Endothelial cell of umbilical vein (primary cell): ENCODE data around the gene FBXL14. TPM values are rescaled to one million over a fixed set of nuclear protein-coding genes. Genes with fewer than 3 reads are reported as not detected.

Experiments used
- BruUV-seq: library from RNA; stranded (reverse); fragments of 400-500 nt; replicated peaks from 2 replicates; lab custom pipeline; 2021; lab: Mats Ljungman, UMichigan
- CTCF ChIA-PET: fragments of 300-600, 350-600 bp; sonication (Branson Sonifier 250); formaldehyde crosslinking; loops from one replicate; lab custom pipeline; 2021; ENCODE audit warnings: antibody characterized with exemption, inconsistent platforms; lab: Charles Lee
- POLR2A ChIA-PET: fragments of 300-600, 350-600 bp; sonication (Branson Sonifier 250); formaldehyde crosslinking; loops from one replicate; lab custom pipeline; 2021; ENCODE audit warnings: antibody characterized with exemption, inconsistent platforms; lab: Charles Lee
- DNase-seq: peaks from one replicate; pipeline ENCODE4 v3.0.0-alpha.2; 2011; ENCODE audit warnings: low read depth, low spot score
- FAIRE-seq: peaks from 2 replicates; lab custom pipeline; 2011; peaks lifted over from hg19 to GRCh38; lab: Jason Lieb, UNC
- H2AFZ ChIP-seq: 2 replicates; pipeline ENCODE4 v1.6.0; 2012; ENCODE audit warnings: low read depth, low read length, control low read depth, inconsistent platforms
- H3K27ac ChIP-seq: 2 replicates; pipeline ENCODE4 v1.5.1; 2011; ENCODE audit warnings: low read depth, mild to moderate bottlenecking, control low read depth, low read length, moderate library complexity; ENCODE audit not compliant: insufficient read depth
- H3K27me3 ChIP-seq, 2 experiments: 2 replicates each; pipeline versions ENCODE4 v1.6.0 to v1.6.1; 2011; ENCODE audit warnings: low read length in 2 of 2, mixed read lengths in 1 of 2; ENCODE audit not compliant: control insufficient read depth in 2 of 2, insufficient read depth in 2 of 2
- H3K36me3 ChIP-seq, 2 experiments: 2 replicates in 1 of 2; 3 replicates in 1 of 2; pipeline ENCODE4 v1.5.1; 2011; ENCODE audit warnings: low read length in 2 of 2, mild to moderate bottlenecking in 1 of 2, moderate library complexity in 1 of 2; ENCODE audit not compliant: control insufficient read depth in 2 of 2, insufficient read depth in 2 of 2; ENCODE audit errors: extremely low read depth in 1 of 2
- H3K4me1 ChIP-seq: 3 replicates; pipeline ENCODE4 v1.5.1; 2011; ENCODE audit warnings: mild to moderate bottlenecking, low read length; ENCODE audit not compliant: control insufficient read depth, insufficient read depth; ENCODE audit errors: extremely low read depth
- H3K4me2 ChIP-seq: 2 replicates; pipeline ENCODE4 v1.6.1; 2011; ENCODE audit warnings: low read length, control low read depth, mixed read lengths; ENCODE audit not compliant: insufficient read depth
- H3K4me3 ChIP-seq, 3 experiments: fragments of 200-600 bp in 1 of 3; sonication (generic), shearing (Covaris generic) in 1 of 3; replicated peaks in 1 of 3; 2 replicates each; pipeline ENCODE4 v1.5.1; 2011 to 2016; ENCODE audit warnings: control low read depth in 3 of 3, low read length in 3 of 3, mild to moderate bottlenecking in 2 of 3, inconsistent platforms in 1 of 3, low read depth in 1 of 3, moderate library complexity in 1 of 3; ENCODE audit not compliant: insufficient read depth in 1 of 3
- H3K79me2 ChIP-seq: 2 replicates; pipeline ENCODE4 v1.6.0; 2012; ENCODE audit warnings: low read length, inconsistent platforms; ENCODE audit not compliant: control insufficient read depth, insufficient read depth
- H3K9ac ChIP-seq: replicated peaks from 2 replicates; pipeline ENCODE3; 2011; ENCODE audit warnings: low read length, control low read depth; ENCODE audit not compliant: insufficient read depth; ENCODE audit errors: extremely low read depth
- H3K9me1 ChIP-seq: replicated peaks from 3 replicates; pipeline ENCODE4 v1.6.0; 2011; ENCODE audit warnings: mild to moderate bottlenecking, low read length; ENCODE audit not compliant: control insufficient read depth, insufficient read depth; ENCODE audit errors: extremely low read depth
- H3K9me3 ChIP-seq: replicated peaks from 2 replicates; pipeline ENCODE4 v1.5.1; 2012; ENCODE audit warnings: low read length, inconsistent platforms; ENCODE audit not compliant: control insufficient read depth, insufficient read depth
- H4K20me1 ChIP-seq: replicated peaks from 2 replicates; pipeline ENCODE3; 2011; ENCODE audit warnings: mild to moderate bottlenecking, low read length; ENCODE audit not compliant: control insufficient read depth, insufficient read depth; ENCODE audit errors: extremely low read depth
- CTCF ChIP-seq, 2 donors: IDR thresholded peaks; 1 replicate in 1 of 2; 2 replicates in 1 of 2; pipeline ENCODE4 v1.5.1; 2011; ENCODE audit warnings: low read length in 2 of 2, mild to moderate bottlenecking in 2 of 2, moderate library complexity in 2 of 2, control low read depth in 1 of 2, inconsistent platforms in 1 of 2, low read depth in 1 of 2; ENCODE audit not compliant: insufficient read depth in 1 of 2; ENCODE audit errors: extremely low read depth in 1 of 2
- EZH2 ChIP-seq: IDR thresholded peaks from 2 replicates; pipeline ENCODE4 v1.6.1; 2012; ENCODE audit warnings: borderline replicate concordance, low read depth, mild to moderate bottlenecking, moderate library complexity, low read length, inconsistent platforms; ENCODE audit not compliant: severe bottlenecking
- FOS ChIP-seq: IDR thresholded peaks from 2 replicates; pipeline ENCODE4 v1.6.1; 2011; ENCODE audit warnings: mild to moderate bottlenecking, low read length, moderate library complexity, borderline replicate concordance; ENCODE audit not compliant: insufficient read depth
- GATA2 ChIP-seq: IDR thresholded peaks from 2 replicates; pipeline ENCODE4 v1.7.0; 2011; ENCODE audit warnings: low read depth, mild to moderate bottlenecking, moderate library complexity, mixed read lengths, low read length; ENCODE audit not compliant: insufficient read length, insufficient read depth
- JUN ChIP-seq: IDR thresholded peaks from 2 replicates; pipeline ENCODE4 v1.6.1; 2011; ENCODE audit warnings: borderline replicate concordance, low read depth; ENCODE audit not compliant: insufficient read length, insufficient read depth
- MAX ChIP-seq: IDR thresholded peaks from 2 replicates; pipeline ENCODE4 v1.6.1; 2011; ENCODE audit not compliant: insufficient read depth, insufficient read length
- MYC ChIP-seq: IDR thresholded peaks from one replicate; pipeline ENCODE4 v1.6.1; 2011; ENCODE audit warnings: mild to moderate bottlenecking, low read depth, low read length
- POLR2A ChIP-seq: IDR thresholded peaks from 2 replicates; pipeline ENCODE4 v1.6.1; 2012; ENCODE audit warnings: low read depth, mild to moderate bottlenecking, control low read depth, low read length
- POLR2AphosphoS5 ChIP-seq: IDR thresholded peaks from 2 replicates; pipeline ENCODE4 v1.6.1; 2012; ENCODE audit warnings: low read depth, mild to moderate bottlenecking, control low read depth, low read length, moderate library complexity; ENCODE audit not compliant: insufficient read depth
- dilution Hi-C: fragments of 300-500 bp; cut with MboI; formaldehyde crosslinking; loops from one replicate; pipeline ENCODE4 v1.15.0; 2019; ENCODE audit warnings: low sequenced_read_pairs; ENCODE audit not compliant: extremely low pct_ligation_motif_present
- intact Hi-C: fragments of 100-400 bp; cut with micrococcal nuclease; formaldehyde crosslinking; loops from one replicate; pipeline ENCODE4 v1.10.0; 2022
- polyA plus RNA-seq, 4 experiments: library from polyadenylated mRNA; depleted of rRNA in 3 of 4; stranded (reverse) in 3 of 4; unstranded in 1 of 4; fragments of >200 nt; gene quantifications; 2 replicates each; pipeline versions ENCODE4 v1.2.1 to v1.2.3, GENCODE V29; 2011 to 2012; ENCODE audit warnings: missing spikeins in 1 of 4
- total RNA-seq: library from RNA; stranded (reverse); gene quantifications from 2 replicates; pipeline ENCODE4 v1.2.3, GENCODE V29; 2021

FBXL14 gene
- total and polyA plus RNA-seq, 2 donors (not counting 3 experiments of a cell fraction or from before 2014, with no cell fraction given) = 11.3 to 15.7 TPM

DNA sequence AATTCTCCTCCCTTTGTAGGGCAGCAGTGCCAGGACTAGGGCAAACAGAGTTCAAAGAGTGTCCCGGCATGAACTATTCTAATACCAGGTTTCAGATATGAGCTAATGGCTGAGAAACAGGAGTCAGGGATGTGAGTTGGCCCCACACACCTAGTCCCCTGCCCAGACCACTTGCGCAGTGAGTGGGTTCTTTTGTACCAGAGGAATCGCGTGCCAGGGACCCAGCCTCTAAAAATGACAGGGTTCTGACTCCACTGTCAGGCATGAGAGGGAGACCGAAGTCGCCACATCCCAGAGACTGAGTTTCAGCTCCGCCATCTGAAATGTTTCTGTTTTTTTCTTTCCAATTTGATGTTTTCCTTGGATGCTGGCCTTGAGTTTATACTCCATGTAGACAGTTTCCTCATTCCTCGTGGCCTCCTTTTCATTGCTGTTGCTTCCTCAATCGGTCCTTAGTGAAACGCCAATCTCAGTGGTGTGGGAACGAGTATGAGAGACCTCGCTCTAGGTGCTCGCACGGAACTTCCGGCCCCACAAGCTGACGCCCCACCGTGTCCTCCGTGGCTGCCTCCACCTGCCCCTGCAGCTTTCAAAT, 31.5 kb downstream of the FBXL14 start:
- H3K9ac ChIP-seq = no peak overlapping the region
- H3K4me2 ChIP-seq = no peak overlapping the region
- no peaks in the 10 kb centered on the region for H3K79me2 ChIP-seq
- H3K4me1 ChIP-seq = no peaks in the 10 kb centered on the region
- no peaks in the 10 kb centered on the region for H3K36me3 ChIP-seq
- ChIA-PET CTCF (interaction anchor here (1.0 to 1.2 kb wide), 5 partner anchors 10 to 44 kb away, joined by 3 to 4 read pairs (median 3); no protein-coding TSS in a partner anchor), POLR2A (interaction anchor here (0.7 kb wide), 1 partner anchor 373 kb away, joined by 3 read pairs; no protein-coding TSS in a partner anchor)
- intact Hi-C loops = no loop called here
- H3K27me3 ChIP-seq = peaks cover 22 to 24% of the 10 kb centered on the region in 2 experiments
- H3K9me1 ChIP-seq = no peaks in the 10 kb centered on the region
- peak; percentile 25 for DNase-seq
- H4K20me1 ChIP-seq = no peaks in the 10 kb centered on the region
- no peaks in the 10 kb centered on the region for H3K9me3 ChIP-seq
- no peak overlapping the region for H3K4me3 ChIP-seq
- H2AFZ ChIP-seq = no peak overlapping the region
- no peak for FAIRE-seq
- dilution Hi-C loops = loop anchor here (25.0 kb wide), 1 partner anchor 451 kb away; no protein-coding TSS in a partner anchor
- BruUV-seq = no TSS peak
- H3K27ac ChIP-seq = no peak overlapping the region
- TF ChIP-seq GATA2 = no peak
- no peak for TF ChIP-seq EZH2
- TF ChIP-seq FOS = no peak
- TF ChIP-seq MYC = no peak
- TF ChIP-seq POLR2AphosphoS5 = no peak
- TF ChIP-seq JUN = no peak
- TF ChIP-seq CTCF (IDR thresholded peaks at IDR 0.05; ENCODE audit: extremely low read depth in 1 of 2, insufficient read depth in 1 of 2, low read depth in 1 of 2, low read length in 2 of 2) = no peak
- TF ChIP-seq MAX = no peak
- TF ChIP-seq POLR2A = no peak
